ENCODE results near the gene CNTN5. TPM values are rescaled to one million over a fixed set of nuclear protein-coding genes. Genes with fewer than 3 reads are reported as not detected.

Gene CNTN5
- total RNA-seq, 2 donors from 2014 or later = 0.78 TPM; not detected in 1

DNA sequence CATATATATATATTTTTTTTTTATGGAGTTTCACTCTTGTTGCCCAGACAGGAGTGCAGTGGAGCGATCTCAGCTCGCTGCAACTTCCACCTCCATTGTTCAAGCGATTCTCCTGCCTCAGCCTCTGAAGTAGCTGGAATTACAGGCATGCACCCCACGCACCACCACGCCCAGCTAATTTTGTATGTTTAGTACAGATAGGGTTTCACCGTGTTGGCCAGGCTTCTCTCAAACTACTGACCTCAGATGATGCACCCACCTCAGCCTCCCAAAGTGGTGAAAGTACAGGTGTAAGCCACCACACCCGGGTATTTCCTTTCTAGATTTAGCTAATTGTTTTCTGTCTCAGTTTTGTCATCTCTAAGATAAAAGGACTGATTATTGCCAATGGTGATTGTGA lies 821.1 kb downstream of the CNTN5 start:
- ATAC-seq = no peak
- TF ChIP-seq POLR2A (IDR thresholded peaks at IDR 0.05) = no peak
- TF ChIP-seq, protein P1, sequence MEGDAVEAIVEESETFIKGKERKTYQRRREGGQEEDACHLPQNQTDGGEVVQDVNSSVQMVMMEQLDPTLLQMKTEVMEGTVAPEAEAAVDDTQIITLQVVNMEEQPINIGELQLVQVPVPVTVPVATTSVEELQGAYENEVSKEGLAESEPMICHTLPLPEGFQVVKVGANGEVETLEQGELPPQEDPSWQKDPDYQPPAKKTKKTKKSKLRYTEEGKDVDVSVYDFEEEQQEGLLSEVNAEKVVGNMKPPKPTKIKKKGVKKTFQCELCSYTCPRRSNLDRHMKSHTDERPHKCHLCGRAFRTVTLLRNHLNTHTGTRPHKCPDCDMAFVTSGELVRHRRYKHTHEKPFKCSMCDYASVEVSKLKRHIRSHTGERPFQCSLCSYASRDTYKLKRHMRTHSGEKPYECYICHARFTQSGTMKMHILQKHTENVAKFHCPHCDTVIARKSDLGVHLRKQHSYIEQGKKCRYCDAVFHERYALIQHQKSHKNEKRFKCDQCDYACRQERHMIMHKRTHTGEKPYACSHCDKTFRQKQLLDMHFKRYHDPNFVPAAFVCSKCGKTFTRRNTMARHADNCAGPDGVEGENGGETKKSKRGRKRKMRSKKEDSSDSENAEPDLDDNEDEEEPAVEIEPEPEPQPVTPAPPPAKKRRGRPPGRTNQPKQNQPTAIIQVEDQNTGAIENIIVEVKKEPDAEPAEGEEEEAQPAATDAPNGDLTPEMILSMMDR (IDR thresholded peaks at IDR 0.05) = no peak
- 81% methylated on average over 7 of the region's 7 CpGs for WGBS, 2 donors
- Histone ChIP-seq H3K27ac (no peak overlapping the region), H3K27me3 (no peaks in the 10 kb centered on the region), H3K4me1 (no peaks in the 10 kb centered on the region), H3K36me3 (replicated peaks in 1 of 2; ENCODE audit: insufficient read depth in 1 of 2, low read depth in 2 of 2) (no peaks in the 10 kb centered on the region), H3K4me3 (no peak overlapping the region), H3K9me3 (no peaks in the 10 kb centered on the region)
- DNase-seq = no peak
- intact Hi-C loops (cut with DNase I) = no loop called here

DNA sequence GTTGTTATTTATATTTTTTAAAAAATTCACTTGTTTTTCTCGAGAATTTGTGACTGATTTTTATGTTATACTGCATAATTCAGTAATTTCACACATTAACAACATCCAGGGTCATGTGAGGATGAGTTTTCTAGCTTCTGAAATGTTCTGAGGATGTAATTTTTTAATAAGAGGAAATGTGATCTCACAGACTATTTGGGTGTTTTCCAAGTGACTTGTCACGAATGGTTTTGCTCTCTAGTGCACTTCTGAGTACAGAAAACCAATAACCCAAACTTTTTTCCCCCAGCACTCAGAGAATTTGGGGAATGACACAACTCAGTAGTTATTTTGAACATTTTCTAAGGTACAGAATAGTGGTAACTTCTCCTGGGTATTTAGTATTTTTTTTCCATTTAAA lies 845.2 kb downstream of the CNTN5 start:
- H3K9me3 ChIP-seq = no peaks in the 10 kb centered on the region
- no peak for ATAC-seq
- no peaks in the 10 kb centered on the region for H3K27me3 ChIP-seq
- H3K4me1 ChIP-seq = no peaks in the 10 kb centered on the region
- intact Hi-C loops (cut with DNase I) = no loop called here
- TF ChIP-seq, protein P1 (IDR thresholded peaks at IDR 0.05) = no peak
- TF ChIP-seq POLR2A (IDR thresholded peaks at IDR 0.05) = no peak
- no peak overlapping the region for H3K4me3 ChIP-seq
- WGBS, 2 donors = 54% methylated on average over 2 of the region's 2 CpGs
- no peaks in the 10 kb centered on the region for H3K36me3 ChIP-seq (replicated peaks in 1 of 2; ENCODE audit: insufficient read depth in 1 of 2, low read depth in 2 of 2)
- no peak for DNase-seq
- no peak overlapping the region for H3K27ac ChIP-seq

DNA sequence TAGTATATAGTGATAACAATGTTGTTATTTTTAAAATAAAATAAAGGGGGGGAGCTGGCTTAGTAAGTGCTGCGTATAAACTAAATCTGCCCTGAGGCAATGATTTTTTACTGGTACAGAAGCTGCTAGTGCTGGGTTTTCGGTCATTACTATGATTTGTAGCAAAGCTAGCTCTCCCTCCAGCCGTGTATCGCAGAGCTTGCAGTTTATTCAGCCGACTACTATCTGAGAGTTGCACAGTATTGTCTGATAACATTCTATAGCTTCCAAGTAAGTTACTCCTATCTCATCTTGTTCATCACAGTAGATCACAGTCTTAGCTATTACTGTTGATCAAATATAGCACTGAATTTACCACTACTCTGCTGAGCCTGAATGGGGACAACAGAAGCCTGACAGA lies 860.9 kb downstream of the CNTN5 start:
- TF ChIP-seq, protein P1 (IDR thresholded peaks at IDR 0.05) = no peak
- no peak for TF ChIP-seq POLR2A (IDR thresholded peaks at IDR 0.05)
- Histone ChIP-seq H3K36me3 (replicated peaks in 1 of 2; ENCODE audit: insufficient read depth in 1 of 2, low read depth in 2 of 2) (no peaks in the 10 kb centered on the region), H3K9me3 (no peaks in the 10 kb centered on the region), H3K4me3 (no peak overlapping the region), H3K27ac (no peak overlapping the region), H3K4me1 (no peaks in the 10 kb centered on the region), H3K27me3 (no peaks in the 10 kb centered on the region)
- WGBS, 2 donors = 39 to 43% methylated on average over 5 of the region's 5 CpGs
- intact Hi-C loops (cut with DNase I) = no loop called here
- ATAC-seq (no peak), DNase-seq (no peak)

DNA sequence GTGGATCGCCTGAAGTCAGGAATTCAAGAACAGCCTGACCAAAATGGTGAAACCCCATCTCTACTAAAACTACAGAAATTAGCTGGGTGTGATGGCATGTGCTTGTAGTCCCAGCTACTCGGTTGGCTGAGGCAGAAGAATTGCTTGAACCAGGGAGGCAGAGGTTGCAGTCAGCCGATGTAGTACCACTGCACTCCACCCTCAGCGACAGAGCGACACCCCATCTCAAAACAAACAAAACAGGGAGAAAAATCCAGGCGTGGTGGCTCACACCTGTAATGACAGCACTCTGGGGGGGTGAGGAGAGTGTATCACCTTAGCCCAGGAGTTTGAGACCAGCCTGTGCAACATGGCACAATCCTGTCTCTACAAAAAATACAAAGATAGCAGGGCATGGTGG lies 864.0 kb downstream of the CNTN5 start:
- WGBS, 2 donors = 76 to 86% methylated on average over 6 of the region's 6 CpGs
- Histone ChIP-seq H3K27me3 (no peaks in the 10 kb centered on the region), H3K27ac (no peak overlapping the region), H3K4me1 (peaks cover 5% of the 10 kb centered on the region), H3K9me3 (no peaks in the 10 kb centered on the region), H3K36me3 (replicated peaks in 1 of 2; ENCODE audit: insufficient read depth in 1 of 2, low read depth in 2 of 2) (no peaks in the 10 kb centered on the region), H3K4me3 (no peak overlapping the region)
- no peak for TF ChIP-seq POLR2A (IDR thresholded peaks at IDR 0.05)
- TF ChIP-seq, protein P1 (IDR thresholded peaks at IDR 0.05) = no peak
- ATAC-seq (no peak), DNase-seq (no peak)
- intact Hi-C loops (cut with DNase I) = no loop called here

DNA sequence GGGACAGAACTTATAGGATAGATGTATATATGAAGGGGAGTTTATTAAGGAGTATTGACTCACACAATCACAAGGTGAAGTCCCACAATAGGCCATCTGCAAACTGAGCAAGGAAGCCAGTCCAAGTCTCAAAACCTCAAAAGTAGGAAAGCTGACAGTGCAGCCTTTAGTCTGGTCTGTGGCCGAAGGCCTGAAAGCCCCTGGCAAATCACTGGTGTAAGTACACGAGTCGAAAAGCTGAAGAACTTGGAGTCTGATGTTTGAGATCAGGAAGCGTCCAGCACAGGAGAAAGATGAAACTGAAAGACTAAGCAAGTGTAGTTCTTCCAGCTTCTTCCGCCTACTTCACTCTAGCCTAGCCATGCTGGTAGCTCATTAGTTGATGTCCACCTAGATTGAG lies 866.7 kb downstream of the CNTN5 start:
- Histone ChIP-seq H3K36me3 (replicated peaks in 1 of 2; ENCODE audit: insufficient read depth in 1 of 2, low read depth in 2 of 2) (no peaks in the 10 kb centered on the region), H3K4me3 (no peak overlapping the region)

More for the DNA sequence above, 866.7 kb downstream of the CNTN5 start:
- no peaks in the 10 kb centered on the region for H3K9me3 ChIP-seq
- intact Hi-C loops (cut with DNase I) = no loop called here
- no peaks in the 10 kb centered on the region for H3K27me3 ChIP-seq
- 85 to 95% methylated on average over 5 of the region's 5 CpGs for WGBS, 2 donors
- ATAC-seq = no peak
- H3K4me1 ChIP-seq = peaks cover 5% of the 10 kb centered on the region
- TF ChIP-seq, protein P1 (IDR thresholded peaks at IDR 0.05) = no peak
- TF ChIP-seq POLR2A (IDR thresholded peaks at IDR 0.05) = no peak
- H3K27ac ChIP-seq = no peak overlapping the region
- DNase-seq = no peak
